HepG2 (cell line): ENCODE measurements around the gene TPRG1L. TPM values are rescaled to one million over a fixed set of nuclear protein-coding genes. Genes with fewer than 3 reads are reported as not detected.
"Not testable (repeated sequence)": the region's sequence is repeated elsewhere in the genome, so short reads cannot be mapped to it uniquely, and the experiment has no call there.

Source experiments
- ATAC-seq: fragments of 200-7000 bp; cut with Tn5 transposase; 3 replicates; pipeline ENCODE4 v1.9.1; 2020; ENCODE audit warnings: mild to moderate bottlenecking, moderate library complexity
- BruUV-seq: library from RNA; stranded (reverse); fragments of 400-500 nt; replicated peaks from 2 replicates; lab custom pipeline; 2021; lab: Mats Ljungman, UMichigan
- CTCF ChIA-PET: fragments of 300-600 bp; formaldehyde crosslinking; extraction: SDS; loops from one replicate; lab custom pipeline; 2021; ENCODE audit warnings: low total read pairs, inconsistent platforms, low intra/inter-chr PET ratio; lab: Yijun Ruan, JAX
- POLR2A ChIA-PET: fragments of 350-600 bp; sonication (Branson Sonifier 250); formaldehyde crosslinking; loops from one replicate; lab custom pipeline; 2020; ENCODE audit warnings: antibody characterized with exemption, inconsistent platforms; lab: Yijun Ruan, JAX
- DNase-seq: peaks from one replicate; pipeline ENCODE4 v3.0.0-alpha.2; 2015; ENCODE audit warnings: low spot score
- FAIRE-seq: peaks from 3 replicates; lab custom pipeline; 2011; peaks lifted over from hg19 to GRCh38; lab: Jason Lieb, UNC
- H2AFZ ChIP-seq: one replicate; pipeline ENCODE4 v1.6.1; 2011; ENCODE audit warnings: low read length, inconsistent platforms
- H3K27ac ChIP-seq: fragments of 300-600 bp; 3 replicates; pipeline ENCODE4 v1.8.0; 2011; ENCODE audit warnings: mixed run types, mild to moderate bottlenecking, mixed read lengths, low read length, inconsistent platforms; ENCODE audit not compliant: insufficient read depth; ENCODE audit errors: extremely low read length
- H3K27me3 ChIP-seq, 2 experiments: fragments of 200-600 bp in 1 of 2; 2 replicates in 1 of 2; 3 replicates in 1 of 2; pipeline versions ENCODE4 v1.6.0 to v1.8.0; 2011; ENCODE audit warnings: low read length in 2 of 2, mild to moderate bottlenecking in 2 of 2, moderate library complexity in 2 of 2, inconsistent platforms in 1 of 2; ENCODE audit not compliant: insufficient read depth in 2 of 2, control insufficient read depth in 1 of 2
- H3K36me3 ChIP-seq, 2 experiments: fragments of 200-600 bp in 1 of 2; replicated peaks in 1 of 2; 2 replicates in 1 of 2; 3 replicates in 1 of 2; pipeline versions ENCODE4 v1.5.1 to v1.8.0; 2011; ENCODE audit warnings: low read length in 2 of 2, inconsistent platforms in 1 of 2; ENCODE audit not compliant: insufficient read depth in 2 of 2, control insufficient read depth in 1 of 2
- H3K4me1 ChIP-seq: 2 replicates; pipeline ENCODE4 v1.5.1; 2012; ENCODE audit warnings: low read length, inconsistent platforms; ENCODE audit not compliant: insufficient read depth
- H3K4me2 ChIP-seq: 2 replicates; pipeline ENCODE4 v1.6.0; 2011; ENCODE audit warnings: low read depth, low read length, inconsistent platforms
- H3K4me3 ChIP-seq, 3 experiments: fragments of 200-600 bp in 1 of 3; sonication (generic), shearing (Covaris generic) in 1 of 3; replicated peaks in 1 of 3; 2 replicates each; pipeline ENCODE4 v1.5.1; 2011 to 2016; ENCODE audit warnings: low read length in 3 of 3, inconsistent platforms in 2 of 3, low read depth in 2 of 3, mild to moderate bottlenecking in 2 of 3, control low read depth in 1 of 3, mixed read lengths in 1 of 3; ENCODE audit not compliant: insufficient read depth in 1 of 3
- H3K79me2 ChIP-seq: one replicate; pipeline ENCODE4 v1.6.1; 2011; ENCODE audit warnings: low read length, inconsistent platforms; ENCODE audit not compliant: insufficient read depth
- H3K9ac ChIP-seq: 2 replicates; pipeline ENCODE4 v1.6.0; 2011; ENCODE audit warnings: mild to moderate bottlenecking, low read depth, low read length, inconsistent platforms; ENCODE audit not compliant: insufficient read depth
- H3K9me3 ChIP-seq: 2 replicates; pipeline ENCODE4 v1.5.1; 2012; ENCODE audit warnings: mild to moderate bottlenecking, low read length
- H4K20me1 ChIP-seq: 2 replicates; pipeline ENCODE4 v1.6.0; 2011; ENCODE audit warnings: inconsistent platforms, mild to moderate bottlenecking, low read length, moderate library complexity; ENCODE audit not compliant: insufficient read depth
- SMC3 ChIP-seq: IDR thresholded peaks from 2 replicates; pipeline ENCODE4 v1.6.1; 2011; ENCODE audit warnings: low read length, improper control_type of control experiment
- STAG1 ChIP-seq: sonication (generic); formaldehyde crosslinking; IDR thresholded peaks from 2 replicates; pipeline ENCODE4 v1.4.0; 2020; ENCODE audit warnings: missing genetic modification reagents
- ZNF501 ChIP-seq: sonication (generic); formaldehyde crosslinking; IDR thresholded peaks from 2 replicates; pipeline ENCODE4 v1.5.1; 2020; ENCODE audit warnings: mild to moderate bottlenecking, moderate library complexity, missing genetic modification reagents
- WGBS: methylation state at CpG from one replicate; pipeline ENCODE4 v1.1.6; 2017; ENCODE audit warnings: low lambda C conversion rate; 5-methylcytosine and 5-hydroxymethylcytosine counted together
- in situ Hi-C: cut with HindIII; loops from 2 replicates; pipeline ENCODE4 v1.10.0; 2017; ENCODE audit warnings: low pct_unique_long_range_greater_than_20kb; ENCODE audit not compliant: extremely low pct_ligation_motif_present
- intact Hi-C: fragments of 100-400 bp; cut with micrococcal nuclease; formaldehyde crosslinking; loops from one replicate; pipeline ENCODE4 v1.10.0; 2022; ENCODE audit not compliant: unreplicated experiment
- polyA plus RNA-seq, 8 experiments: library from polyadenylated mRNA; depleted of rRNA in 3 of 8; stranded (reverse) in 7 of 8; unstranded in 1 of 8; fragments of >200 nt; fragmentation: Illumina TruSeq in 4 of 8; extraction: Trizol in 4 of 8; gene quantifications; 2 replicates each; pipeline versions ENCODE4 v1.2.1 to v1.2.3, GENCODE V29; 2011 to 2016; ENCODE audit warnings: low read depth in 4 of 8, missing spikeins in 1 of 8, mixed read lengths in 1 of 8; ENCODE audit not compliant: insufficient read depth in 1 of 8
- total RNA-seq, 5 experiments: library from RNA; depleted of rRNA; stranded (reverse); fragments of >200 nt; fragmentation: Illumina TruSeq; extraction: Trizol; gene quantifications; 2 replicates each; pipeline ENCODE4 v1.2.3, GENCODE V29; 2016; ENCODE audit warnings: low read depth in 1 of 5
- TF ChIP-seq, protein P1 (sequence below): sonication (generic); formaldehyde crosslinking; IDR thresholded peaks from 2 replicates; pipeline ENCODE4 v1.5.0; 2020; ENCODE audit warnings: mild to moderate bottlenecking, missing genetic modification reagents, moderate library complexity

The TPRG1L gene
- total and polyA plus RNA-seq, 2 of the 13 experiments (the other 11 are each of a cell fraction or from before 2014, with no cell fraction given): 21.3 to 37.4 TPM

DNA sequence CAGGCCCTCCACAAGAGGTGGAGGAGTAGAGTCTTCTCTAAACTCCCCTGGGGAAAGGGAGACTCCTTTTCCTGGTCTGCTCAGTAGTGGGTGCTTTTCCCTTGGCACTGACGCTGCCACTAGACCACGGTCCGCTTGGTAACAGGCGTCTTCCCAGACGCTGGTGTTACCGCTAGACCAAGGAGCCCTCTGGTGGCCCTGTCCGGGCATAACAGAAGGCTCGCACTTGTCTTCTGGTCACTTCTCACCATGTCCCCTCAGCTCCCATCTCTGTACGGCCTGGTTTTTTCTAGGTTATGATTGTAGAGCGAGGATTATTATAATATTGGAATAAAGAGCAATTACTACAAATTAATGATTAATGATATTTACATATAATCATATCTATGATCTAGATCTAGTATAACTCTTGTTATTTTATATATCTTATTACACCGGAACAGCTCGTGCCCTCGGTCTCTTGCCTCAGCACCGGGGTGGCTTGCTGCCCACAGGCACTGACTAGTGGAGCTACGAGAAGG, 3.6 kb upstream of the TPRG1L start:
- TF ChIP-seq, protein P1, sequence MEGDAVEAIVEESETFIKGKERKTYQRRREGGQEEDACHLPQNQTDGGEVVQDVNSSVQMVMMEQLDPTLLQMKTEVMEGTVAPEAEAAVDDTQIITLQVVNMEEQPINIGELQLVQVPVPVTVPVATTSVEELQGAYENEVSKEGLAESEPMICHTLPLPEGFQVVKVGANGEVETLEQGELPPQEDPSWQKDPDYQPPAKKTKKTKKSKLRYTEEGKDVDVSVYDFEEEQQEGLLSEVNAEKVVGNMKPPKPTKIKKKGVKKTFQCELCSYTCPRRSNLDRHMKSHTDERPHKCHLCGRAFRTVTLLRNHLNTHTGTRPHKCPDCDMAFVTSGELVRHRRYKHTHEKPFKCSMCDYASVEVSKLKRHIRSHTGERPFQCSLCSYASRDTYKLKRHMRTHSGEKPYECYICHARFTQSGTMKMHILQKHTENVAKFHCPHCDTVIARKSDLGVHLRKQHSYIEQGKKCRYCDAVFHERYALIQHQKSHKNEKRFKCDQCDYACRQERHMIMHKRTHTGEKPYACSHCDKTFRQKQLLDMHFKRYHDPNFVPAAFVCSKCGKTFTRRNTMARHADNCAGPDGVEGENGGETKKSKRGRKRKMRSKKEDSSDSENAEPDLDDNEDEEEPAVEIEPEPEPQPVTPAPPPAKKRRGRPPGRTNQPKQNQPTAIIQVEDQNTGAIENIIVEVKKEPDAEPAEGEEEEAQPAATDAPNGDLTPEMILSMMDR (CRISPR knock-in tag): peak; percentile 51
- TF ChIP-seq STAG1 (peak; percentile 42), ZNF501 (CRISPR knock-in tag) (0 out of 2 replicates have a peak, but pooled peaks have one; percentile 16), SMC3 (peak; percentile 18; the same call in 1 of the 2 replicates)
- DNase-seq, H3K4me3 ChIP-seq, H3K9ac ChIP-seq, BruUV-seq, FAIRE-seq, H3K9me3 ChIP-seq, H2AFZ ChIP-seq, H4K20me1 ChIP-seq, ATAC-seq, H3K27ac ChIP-seq, H3K36me3 ChIP-seq, POLR2A ChIA-PET, H3K79me2 ChIP-seq: not testable (repeated sequence)
- intact Hi-C loops: loop anchor here (5.0 kb wide), 1 partner anchor 169 kb away; the partner anchor contains the start of gene ARHGEF16
- Histone ChIP-seq H3K4me1 (peaks cover 36% of the 10 kb centered on the region), H3K27me3 (peaks cover 12 to 24% of the 10 kb centered on the region in 2 experiments), H3K4me2 (peak overlapping the region; percentile 45; the same call in 1 of the 2 replicates)
- WGBS: 37% methylated on average over 10 of the region's 15 CpGs
- in situ Hi-C loops: loop anchor here (5.0 kb wide), 2 partner anchors 54 to 139 kb away; no protein-coding TSS in a partner anchor
- CTCF ChIA-PET: interaction anchor here (0.9 to 2.0 kb wide), 3 partner anchors 33 to 130 kb away, joined by 3 to 13 read pairs (median 5); no protein-coding TSS in a partner anchor

DNA sequence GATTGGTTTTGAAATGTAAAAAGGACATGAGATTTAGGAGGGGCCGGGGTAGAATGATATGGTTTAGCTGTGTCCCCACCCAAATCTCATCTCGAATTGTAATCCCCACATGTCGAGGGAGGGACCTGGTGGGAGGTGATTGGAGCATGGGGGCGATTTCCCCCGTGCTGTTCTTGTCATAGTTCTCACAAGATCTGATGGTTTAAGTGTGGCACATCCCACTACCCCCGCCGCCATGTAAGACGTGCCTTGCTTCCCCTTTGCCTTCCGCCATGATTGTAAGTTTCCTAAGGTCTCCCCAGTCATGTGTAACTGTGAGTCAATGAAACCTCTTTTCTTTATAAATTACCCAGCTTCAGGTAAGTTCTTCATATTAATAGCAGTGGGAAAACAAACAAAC, 2.7 kb upstream of the TPRG1L start:
- CTCF ChIA-PET: interaction anchor here (2.0 kb wide), 1 partner anchor 57 kb away, joined by 13 read pairs; no protein-coding TSS in a partner anchor
- H3K27ac ChIP-seq, H3K4me2 ChIP-seq, DNase-seq, H2AFZ ChIP-seq, H3K36me3 ChIP-seq, H3K9me3 ChIP-seq, BruUV-seq, POLR2A ChIA-PET, ATAC-seq, H3K4me3 ChIP-seq, FAIRE-seq, H4K20me1 ChIP-seq, H3K9ac ChIP-seq, H3K79me2 ChIP-seq: not testable (repeated sequence)
- Histone ChIP-seq H3K4me1 (peaks cover 40% of the 10 kb centered on the region), H3K27me3 (peaks cover 6 to 17% of the 10 kb centered on the region in 2 experiments)
- 91% methylated on average over 9 of the region's 9 CpGs for WGBS
- in situ Hi-C loops (loop anchor here (5.0 kb wide), 2 partner anchors 55 to 140 kb away; no protein-coding TSS in a partner anchor), intact Hi-C loops (loop anchor here (5.0 kb wide), 1 partner anchor 170 kb away; the partner anchor contains the start of gene ARHGEF16)
